Activated CD8-positive, alpha-beta memory T cell treated with anti-CD3 and anti-CD28 coated beads, Interleukin-2, amount 50 U/mL, for 24 hours (primary cell): ENCODE results near the gene SRPK2.
"Not testable (repeated sequence)": the region's sequence is repeated elsewhere in the genome, so short reads cannot be mapped to it uniquely, and the experiment has no call there.

Experiments used
- DNase-seq: peaks from one replicate; pipeline ENCODE4 v3.0.0-alpha.2; 2020; ENCODE audit errors: extremely low read depth

The SRPK2 gene

DNA sequence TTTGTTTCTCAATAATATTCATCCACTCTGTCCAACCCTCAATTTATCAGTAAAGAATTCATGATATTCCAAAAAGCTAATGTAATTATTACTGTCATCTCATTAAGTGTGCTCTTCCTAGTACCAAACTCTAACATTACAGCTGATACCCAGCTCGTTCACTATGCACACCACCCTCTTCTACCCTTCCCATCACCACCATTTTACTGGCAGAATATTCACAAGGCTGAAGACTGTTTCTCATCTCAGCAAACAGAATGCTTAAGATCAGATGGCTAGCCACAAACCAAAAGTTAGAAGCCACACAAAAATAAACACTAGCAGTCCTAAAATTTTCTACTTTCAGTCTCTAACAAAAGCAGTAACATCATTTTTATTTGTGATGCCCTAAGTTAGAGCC is 121.5 kb downstream of the SRPK2 start:
- DNase-seq = no peak

DNA sequence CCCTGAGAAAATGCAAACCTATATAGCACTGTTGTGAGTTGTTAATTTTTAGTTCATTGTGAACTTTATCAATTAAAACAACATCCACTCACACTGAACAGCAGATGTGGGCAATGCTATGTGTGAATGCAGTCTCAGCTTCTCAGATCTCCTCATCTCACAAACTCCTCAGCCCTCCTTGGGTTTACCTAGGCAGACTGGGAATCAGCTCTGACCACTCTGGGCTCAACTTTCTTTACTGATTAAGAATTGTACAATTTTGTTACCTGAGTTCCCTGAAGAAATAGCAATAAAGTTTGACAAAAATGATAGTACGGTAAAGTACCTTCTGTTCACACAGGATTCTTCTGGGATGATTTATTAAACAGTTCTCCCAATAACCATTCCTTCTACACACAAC is 124.0 kb downstream of the SRPK2 start:
- DNase-seq = no peak

DNA sequence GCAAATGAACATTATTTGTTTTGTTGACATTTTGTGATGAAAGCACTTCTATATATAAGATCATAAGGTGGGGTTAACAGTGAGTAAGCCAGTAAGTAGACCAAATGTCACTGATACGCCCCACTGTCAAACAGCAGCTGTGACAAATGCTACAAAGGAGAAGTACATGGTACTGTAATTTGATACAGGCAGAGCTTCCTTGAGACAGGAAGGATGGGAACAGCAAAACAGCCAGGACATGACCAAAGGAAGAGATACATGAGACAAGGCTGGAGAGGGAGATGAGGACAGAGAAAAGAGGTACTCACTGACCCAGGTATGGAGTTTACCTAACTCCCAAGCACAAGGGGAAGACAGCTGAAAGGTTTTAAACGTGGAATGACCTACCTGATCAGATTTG is 127.0 kb downstream of the SRPK2 start:
- no peak for DNase-seq

DNA sequence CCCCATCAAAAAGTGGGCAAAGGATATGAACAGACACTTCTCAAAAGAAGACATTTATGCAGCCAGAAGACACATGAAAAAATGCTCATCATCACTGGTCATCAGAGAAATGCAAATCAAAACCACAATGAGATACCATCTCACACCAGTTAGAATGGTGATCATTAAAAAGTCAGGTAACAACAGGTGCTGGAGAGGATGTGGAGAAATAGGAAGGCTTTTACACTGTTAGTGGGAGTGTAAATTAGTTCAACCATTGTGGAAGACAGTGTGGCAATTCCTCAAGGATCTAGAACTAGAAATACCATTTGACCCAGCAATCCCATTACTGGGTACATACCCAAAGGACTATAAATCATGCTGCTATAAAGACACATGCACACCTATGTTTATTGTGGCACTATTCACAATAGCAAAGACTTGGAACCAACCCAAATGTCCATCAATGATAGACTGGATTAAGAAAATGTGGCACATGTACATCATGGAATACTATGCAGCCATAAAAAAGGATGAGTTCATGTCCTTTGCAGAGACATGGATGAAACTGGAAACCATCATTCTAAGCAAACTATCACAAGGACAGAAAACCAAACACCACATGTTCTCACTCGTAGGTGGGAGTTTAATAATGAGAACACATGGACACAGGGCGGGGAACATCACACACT is 128.4 kb downstream of the SRPK2 start:
- not testable (repeated sequence) for DNase-seq

DNA sequence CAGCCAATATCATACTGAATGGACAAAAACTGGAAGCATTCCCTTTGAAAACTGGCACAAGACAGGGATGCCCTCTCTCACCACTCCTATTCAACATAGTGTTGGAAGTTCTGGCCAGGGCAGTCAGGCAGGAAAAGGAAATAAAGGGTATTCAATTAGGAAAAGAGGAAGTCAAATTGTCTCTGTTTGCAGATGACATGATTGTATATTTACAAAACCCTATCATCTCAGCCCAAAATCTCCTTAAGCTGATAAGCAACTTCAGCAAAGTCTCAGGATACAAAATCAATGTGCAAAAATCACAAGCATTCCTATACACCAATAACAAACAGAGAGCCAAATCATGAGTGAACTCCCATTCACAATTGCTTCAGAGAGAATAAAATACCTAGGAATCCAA is 129.8 kb downstream of the SRPK2 start:
- not testable (repeated sequence) for DNase-seq

DNA sequence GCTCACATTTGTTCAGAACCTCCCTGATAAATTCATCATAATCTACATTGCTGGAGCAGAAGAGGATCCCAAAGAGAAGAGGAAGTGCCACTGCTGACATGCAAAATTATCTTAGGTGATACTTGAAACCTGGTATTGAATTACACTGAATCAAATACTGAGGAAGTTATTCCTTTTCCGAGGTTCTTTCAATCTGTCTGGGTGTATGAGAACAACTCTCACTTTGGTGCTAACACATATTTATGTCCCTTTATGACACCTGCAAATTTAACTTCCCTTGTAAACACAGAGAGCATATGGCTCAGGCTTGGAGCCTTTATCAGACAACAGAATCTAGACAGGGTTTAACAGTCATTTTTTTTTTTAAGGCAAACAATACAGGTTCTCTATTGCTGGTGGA is 131.4 kb downstream of the SRPK2 start:
- DNase-seq = no peak

DNA sequence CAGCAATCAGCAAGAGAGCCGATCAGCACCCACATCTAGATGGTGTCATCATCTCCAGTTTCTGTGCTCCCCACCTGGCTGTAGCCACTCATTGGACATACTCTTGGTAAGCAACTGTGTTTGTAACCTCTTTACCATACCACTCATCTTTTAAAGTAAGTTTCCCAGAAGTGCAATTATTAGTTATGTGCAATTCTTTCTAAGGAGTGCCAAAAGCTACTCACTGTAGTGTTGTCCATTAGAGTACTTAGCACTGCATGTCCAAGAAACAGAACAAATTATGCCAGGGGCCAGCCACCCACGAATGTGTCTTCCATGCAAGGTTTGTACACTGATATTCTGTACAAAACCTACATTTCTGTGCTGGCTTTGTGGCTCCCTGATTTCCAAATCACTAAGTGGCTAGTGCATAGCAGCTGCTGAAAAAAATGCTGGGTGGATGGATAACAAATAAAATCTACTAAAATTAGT is 131.9 kb downstream of the SRPK2 start:
- no peak for DNase-seq

DNA sequence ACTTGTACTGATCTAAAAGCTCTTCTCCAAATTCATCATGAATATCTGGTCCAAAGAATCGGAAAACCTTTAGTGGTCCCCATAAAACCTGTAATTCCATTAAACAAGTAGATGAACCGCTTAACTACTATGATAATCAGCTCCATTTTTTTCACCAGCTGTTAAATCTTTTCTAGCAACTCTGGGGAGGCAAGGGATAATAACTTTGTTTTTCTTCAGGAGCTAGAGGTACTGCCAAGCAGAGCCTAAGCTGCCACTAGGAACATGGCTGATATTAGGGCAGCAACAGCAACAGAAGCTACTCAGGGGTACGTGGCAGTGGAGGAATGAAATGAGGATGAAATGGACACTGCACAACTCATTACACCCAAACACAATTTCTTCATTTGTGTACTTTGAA is 138.0 kb downstream of the SRPK2 start:
- DNase-seq = no peak

DNA sequence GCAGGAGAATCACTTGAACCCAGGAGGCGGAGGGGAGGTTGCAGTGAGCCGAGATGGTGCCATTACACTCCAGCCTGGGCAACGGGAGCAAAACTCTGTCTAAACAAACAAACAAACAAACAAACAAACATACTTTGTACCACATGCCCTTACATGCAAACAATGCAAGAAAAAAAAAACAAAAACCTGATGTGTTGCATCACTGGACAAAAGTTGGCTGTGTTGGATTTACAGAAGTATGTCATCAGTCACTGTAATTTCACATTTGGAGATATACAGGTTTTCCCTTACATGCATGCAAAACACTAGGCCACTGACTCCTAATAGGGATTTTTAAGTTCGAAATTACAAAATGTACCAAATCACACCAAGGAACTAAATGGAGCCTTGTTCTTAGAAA is 138.5 kb downstream of the SRPK2 start:
- DNase-seq = no peak

DNA sequence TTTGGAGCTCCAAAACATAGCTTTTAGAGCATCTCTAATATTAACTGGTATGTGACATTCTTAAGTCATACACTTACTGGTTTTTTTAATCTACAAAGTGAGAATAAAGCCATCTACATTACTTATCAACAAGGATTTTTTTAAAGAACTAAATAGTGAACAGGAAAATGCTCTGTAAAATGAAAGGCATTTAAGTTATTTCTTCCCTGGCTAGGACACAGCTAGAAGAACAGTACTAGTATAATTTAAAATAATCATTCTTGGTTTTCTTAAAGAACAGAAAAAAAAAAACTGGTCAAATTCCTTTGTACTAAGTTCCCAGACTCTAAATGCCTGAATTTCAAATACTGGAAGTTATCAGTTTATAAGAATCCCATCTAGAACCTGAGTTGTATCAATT is 139.5 kb downstream of the SRPK2 start:
- DNase-seq = no peak

DNA sequence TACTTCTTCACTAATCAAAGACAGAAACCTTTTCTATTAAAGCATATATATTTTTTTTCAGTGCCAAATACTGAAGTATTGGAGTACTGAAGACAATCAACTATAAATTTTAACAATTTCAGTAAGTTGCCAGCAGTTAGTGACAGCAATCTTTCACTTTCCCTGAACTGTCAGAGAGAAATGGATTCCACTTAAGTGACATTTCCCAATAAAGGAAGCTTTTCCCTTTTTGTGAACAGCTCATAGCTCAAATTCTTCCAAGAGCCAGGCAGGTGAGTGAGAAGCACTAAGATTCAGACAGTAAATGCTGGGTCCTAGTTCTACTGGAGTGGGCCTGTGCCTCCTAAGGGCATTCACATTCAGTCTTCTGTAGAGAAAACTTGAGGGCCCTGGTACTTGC is 142.0 kb downstream of the SRPK2 start:
- no peak for DNase-seq

DNA sequence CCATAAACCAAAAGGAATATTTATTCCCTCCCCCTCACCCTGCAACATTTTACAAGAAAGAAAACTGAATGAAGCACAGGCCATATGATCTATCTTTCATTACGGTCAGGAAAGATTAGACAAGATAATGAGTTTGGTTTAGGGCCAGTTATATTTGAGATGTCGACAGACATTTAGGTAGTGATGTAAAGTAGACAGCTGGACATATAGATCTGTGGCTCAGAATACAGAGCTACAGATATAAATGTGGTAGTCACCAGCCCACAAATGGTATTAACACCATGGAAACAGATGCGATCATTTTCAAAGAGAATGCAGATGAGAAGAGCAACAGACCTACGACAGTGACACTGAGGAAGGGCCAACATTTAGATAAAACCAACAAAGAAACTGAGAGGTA is 142.5 kb downstream of the SRPK2 start:
- DNase-seq = no peak

DNA sequence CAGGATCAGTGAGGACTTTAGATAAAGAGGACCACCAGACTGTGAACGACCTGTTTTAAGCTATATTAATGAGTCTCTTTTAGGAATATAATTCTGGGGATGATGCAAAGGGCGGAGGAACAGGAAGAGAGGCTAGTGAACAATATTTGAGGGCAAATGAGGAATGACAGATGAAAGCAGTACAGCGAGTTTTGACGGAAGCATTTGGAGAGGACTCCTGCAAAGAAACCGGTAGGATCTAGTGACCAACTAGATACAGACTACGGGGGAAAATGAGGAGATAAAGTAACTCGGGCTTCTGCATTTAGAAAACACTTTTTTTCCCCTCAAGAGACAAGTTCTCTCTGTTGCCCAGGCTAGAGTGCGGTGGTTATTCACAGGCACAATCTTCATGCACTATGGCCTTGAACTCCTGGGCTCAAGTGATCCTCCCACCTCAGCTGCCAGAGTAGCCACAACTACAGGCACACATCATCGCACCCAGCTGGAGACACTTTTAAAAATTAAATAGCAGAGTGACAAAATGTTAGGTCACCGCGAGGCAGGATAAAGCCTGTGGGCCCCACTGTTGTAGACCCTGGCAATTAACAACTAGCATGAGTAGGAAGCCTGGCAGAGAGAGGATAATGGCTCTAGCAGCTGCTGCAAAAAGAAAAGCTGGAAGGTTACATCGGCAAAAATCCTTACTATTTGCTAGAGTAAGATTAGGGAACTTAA is 143.2 kb downstream of the SRPK2 start:
- DNase-seq = no peak

DNA sequence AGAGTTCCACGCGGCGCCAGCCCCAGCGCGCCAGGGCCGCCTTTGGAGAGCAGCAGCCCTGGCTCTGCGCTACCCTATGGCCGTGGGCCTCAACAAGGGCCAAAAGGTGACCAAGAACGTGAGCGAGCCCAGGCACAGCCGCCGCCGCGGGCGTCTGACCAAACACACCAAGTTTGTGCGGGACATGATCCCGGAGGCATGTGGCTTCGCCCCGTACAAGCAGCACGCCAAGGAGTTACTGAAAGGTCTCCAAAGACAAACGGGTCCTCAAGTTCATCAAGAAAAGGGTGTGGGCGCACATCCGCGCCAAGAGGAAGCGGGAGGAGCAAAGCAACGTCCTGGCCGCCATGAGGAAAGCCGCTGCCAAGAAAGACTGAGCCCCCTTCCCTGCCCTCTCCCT is 144.1 kb downstream of the SRPK2 start:
- DNase-seq = no peak

DNA sequence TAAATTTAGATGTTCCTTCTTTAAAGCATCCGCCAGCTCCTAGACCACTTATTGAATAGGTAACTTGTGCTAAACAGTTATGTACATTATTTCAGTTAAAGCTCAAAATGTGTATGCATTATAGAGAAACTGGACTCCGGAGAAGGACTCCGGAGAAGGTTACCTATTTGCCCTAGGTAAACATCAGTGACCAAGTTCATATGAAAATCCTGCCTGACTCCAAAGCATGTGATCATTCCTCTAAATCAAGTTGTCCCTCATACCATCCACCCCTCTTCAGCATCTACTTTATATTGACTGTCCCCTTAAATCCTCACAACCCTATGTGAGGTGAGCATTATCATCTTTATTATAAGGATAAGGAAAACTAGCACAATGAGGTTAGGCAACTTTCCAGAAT is 147.5 kb downstream of the SRPK2 start:
- DNase-seq = no peak

DNA sequence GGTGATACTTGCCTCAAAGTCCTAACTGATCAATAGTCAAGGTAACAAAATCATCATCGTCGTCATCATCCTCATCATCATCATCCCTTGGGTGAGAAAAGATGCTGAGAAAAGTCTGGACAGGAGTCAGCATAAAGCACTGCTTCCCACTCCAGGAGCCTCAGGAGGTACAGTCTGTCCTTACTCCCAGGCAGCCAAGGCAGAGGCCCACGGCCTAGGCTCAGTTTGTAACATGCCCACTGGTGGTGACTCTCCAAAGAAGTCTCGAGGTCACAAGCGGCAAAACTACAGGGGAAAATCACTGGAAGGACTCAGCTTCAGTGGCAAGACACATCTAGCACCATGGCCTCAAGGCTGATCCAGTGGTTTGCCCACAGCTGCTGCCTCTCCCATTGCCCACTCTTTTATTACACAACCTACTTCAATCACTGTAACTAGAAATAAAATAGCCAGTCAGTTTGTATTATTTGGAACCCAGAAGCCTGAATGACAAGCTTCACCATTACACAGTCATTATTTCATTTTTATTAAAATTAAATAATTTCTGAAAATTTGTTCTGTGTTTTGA is 150.4 kb downstream of the SRPK2 start:
- no peak for DNase-seq

DNA sequence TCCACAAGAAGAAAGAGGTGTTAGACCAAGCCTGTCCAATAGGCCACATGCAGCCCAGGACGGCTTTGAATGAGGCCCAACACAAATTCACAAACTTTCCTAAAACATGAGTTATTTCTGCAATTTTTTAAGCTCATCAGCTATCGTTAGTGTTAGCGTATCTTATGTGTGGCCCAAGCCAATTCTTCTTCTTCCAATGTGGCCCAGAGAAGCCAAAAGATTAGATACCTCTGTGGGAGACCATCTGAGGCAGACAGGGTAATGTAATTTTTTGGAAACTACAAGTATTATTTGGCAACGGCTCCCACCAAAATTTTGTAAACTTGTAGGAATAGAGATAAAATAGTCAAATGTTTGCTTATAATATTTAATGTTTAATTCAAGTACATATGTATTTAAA is 153.8 kb downstream of the SRPK2 start:
- DNase-seq = no peak

DNA sequence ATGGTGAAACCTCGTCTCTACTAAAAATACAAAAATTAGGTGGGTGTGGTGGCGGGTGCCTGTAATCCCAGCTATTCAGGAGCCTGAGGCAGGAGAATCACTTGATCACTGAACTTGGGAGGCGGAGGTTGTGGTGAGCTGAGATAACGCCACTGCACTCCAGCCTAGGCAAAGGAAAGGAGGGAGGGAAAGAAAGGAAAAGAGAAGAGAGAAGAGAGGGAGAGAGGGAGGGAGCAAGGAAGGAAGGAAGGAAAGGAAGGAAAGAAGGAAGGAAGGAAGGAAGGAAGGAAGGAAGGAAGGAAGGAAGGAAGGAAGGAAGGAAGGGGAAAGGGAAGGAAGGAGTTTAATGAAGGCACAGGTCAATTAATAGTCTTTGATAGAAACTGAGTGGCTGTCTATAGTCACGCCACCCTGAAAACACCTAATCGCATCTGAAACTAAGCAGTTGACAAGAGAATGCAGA is 155.9 kb downstream of the SRPK2 start:
- not testable (repeated sequence) for DNase-seq

DNA sequence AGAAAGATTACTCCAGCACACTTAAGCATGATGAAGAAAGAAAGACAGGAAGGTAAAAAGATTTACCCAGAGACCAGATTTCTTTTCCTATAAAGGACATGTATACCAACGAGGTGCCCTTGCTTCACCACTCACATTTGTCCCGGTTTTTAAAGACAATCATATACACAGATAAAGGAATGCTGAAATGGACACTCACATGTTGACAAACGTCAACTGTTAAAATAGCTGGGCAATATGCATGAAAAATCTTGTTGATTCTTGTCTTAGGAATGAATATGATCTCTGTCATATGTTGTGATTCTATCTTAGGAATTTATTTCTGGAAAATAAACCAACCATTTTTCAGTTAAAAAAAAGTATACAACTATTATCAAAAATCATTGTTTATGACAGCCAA is 158.2 kb downstream of the SRPK2 start:
- no peak for DNase-seq

DNA sequence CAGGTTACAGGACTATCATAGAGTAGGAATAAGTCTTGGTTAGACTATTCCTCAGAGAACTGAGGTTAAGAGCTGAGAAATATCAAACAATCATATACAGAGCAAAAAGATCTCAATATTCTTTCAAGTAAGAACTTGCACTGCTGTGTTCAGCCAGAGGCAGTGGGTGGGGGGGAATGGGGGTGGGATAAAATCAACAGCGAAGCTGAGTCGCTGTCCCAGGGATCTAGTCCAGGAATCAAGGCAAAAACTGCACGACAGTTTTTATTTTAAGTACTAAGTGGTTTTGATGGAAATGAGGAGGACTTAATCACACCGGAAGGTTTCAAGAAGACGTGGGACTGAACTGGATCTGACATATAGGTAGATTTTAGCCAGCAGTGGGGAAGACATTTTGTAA is 159.1 kb downstream of the SRPK2 start:
- no peak for DNase-seq

DNA sequence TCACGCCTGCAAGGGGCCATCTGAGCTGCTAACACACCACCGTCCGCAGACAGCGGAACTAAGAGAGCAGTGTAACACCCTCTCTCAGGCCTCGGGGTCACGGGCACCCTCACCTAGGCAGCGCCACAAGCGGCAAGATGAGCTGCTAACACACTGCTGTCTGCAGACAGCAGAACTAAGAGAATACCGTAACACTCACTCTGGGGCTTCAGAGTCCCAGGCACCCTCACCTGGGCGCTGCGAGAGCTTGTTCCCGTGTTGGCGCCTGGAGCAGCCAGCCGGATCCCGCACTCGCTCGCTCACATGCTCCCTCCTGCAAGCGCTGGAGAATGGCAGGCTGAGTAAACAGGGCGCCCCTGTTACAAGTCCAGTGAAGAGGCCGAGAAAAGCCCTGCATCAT is 160.2 kb downstream of the SRPK2 start:
- no peak for DNase-seq

DNA sequence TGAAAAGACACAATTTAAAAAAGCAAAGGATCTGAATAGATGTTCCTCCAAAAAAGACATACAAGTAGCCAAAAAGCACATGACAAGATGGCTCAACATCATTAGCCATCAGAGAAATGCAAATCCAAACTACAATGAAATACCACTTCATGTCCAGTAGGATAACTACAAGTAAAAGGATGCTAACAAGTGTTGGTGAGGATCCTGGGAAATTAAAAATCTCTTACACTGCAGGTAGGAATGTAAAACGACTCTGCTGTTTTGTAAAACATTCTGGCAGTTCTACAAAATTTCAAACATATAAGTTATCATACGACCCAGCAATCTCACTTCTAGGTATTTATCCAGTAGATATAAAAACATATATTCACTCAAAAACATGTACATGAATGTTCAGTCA is 161.3 kb downstream of the SRPK2 start:
- no peak for DNase-seq
